Activated CD8-positive, alpha-beta T cell treated with anti-CD3 and anti-CD28 coated beads for 36 hours (primary cell): ENCODE measurements around the gene RAI1. TPM values are rescaled to one million over a fixed set of nuclear protein-coding genes. Genes with fewer than 3 reads are reported as not detected.
"Not testable (repeated sequence)": the region's sequence is repeated elsewhere in the genome, so short reads cannot be mapped to it uniquely, and the experiment has no call there.

Experiments
- ATAC-seq: fragments of 200-7000 bp; cut with Tn5 transposase; one replicate; pipeline ENCODE4 v1.10.0; 2021; ENCODE audit warnings: mild to moderate bottlenecking, moderate library complexity
- CTCF ChIA-PET: fragments of 350-600 bp; sonication (Branson Sonifier 250); formaldehyde crosslinking; loops from one replicate; lab custom pipeline; 2021; ENCODE audit warnings: antibody characterized with exemption; lab: Charles Lee
- POLR2A ChIA-PET: fragments of 350-600 bp; sonication (Branson Sonifier 250); formaldehyde crosslinking; loops from one replicate; lab custom pipeline; 2021; ENCODE audit warnings: antibody characterized with exemption; lab: Charles Lee
- DNase-seq: peaks from one replicate; pipeline ENCODE4 v3.0.0-alpha.2; 2020
- H3K27ac Mint-ChIP-seq: one replicate; pipeline ENCODE4 v1.8.0; 2021; ENCODE audit warnings: mild to moderate bottlenecking, mixed read lengths
- H3K27me3 Mint-ChIP-seq: one replicate; pipeline ENCODE4 v1.8.0; 2021; ENCODE audit warnings: mixed read lengths
- H3K36me3 Mint-ChIP-seq: one replicate; pipeline ENCODE4 v1.8.0; 2021; ENCODE audit warnings: low read depth, mixed read lengths
- H3K4me1 Mint-ChIP-seq: one replicate; pipeline ENCODE4 v1.8.0; 2021; ENCODE audit warnings: low read depth, mixed read lengths
- H3K4me3 Mint-ChIP-seq: one replicate; pipeline ENCODE4 v1.8.0; 2021; ENCODE audit warnings: mild to moderate bottlenecking, moderate library complexity, mixed read lengths
- H3K9me3 Mint-ChIP-seq: one replicate; pipeline ENCODE4 v1.8.0; 2021; ENCODE audit warnings: mixed read lengths
- CTCF ChIP-seq: fragments of 200-600 bp; IDR thresholded peaks from one replicate; pipeline ENCODE4 v1.8.0; 2022; ENCODE audit warnings: antibody characterized with exemption, mild to moderate bottlenecking
- intact Hi-C: fragments of 100-400 bp; cut with micrococcal nuclease; formaldehyde crosslinking; loops from one replicate; pipeline ENCODE4 v1.10.0; 2022
- total RNA-seq, 2 experiments: library from RNA; stranded (reverse); gene quantifications; one replicate each; pipeline ENCODE4 v1.2.3, GENCODE V29; 2021

RAI1 gene
- total RNA-seq, 2 experiments from 2014 or later, result 18.1 to 20.3 TPM

GRCh38 chr17:17676752-17677151 lies 4.5 kb upstream of the RAI1 start:
- H3K27me3 Mint-ChIP-seq, result no peaks in the 10 kb centered on the region
- POLR2A ChIA-PET, result interaction anchor here (0.7 kb wide), 1 partner anchor 18 kb away, joined by 3 read pairs; no protein-coding TSS in a partner anchor
- H3K9me3 Mint-ChIP-seq, result no peaks in the 10 kb centered on the region
- H3K4me3 Mint-ChIP-seq, result no peak overlapping the region
- CTCF ChIA-PET, result interaction anchor here (2.4 kb wide), 1 partner anchor 242 kb away, joined by 5 read pairs; no protein-coding TSS in a partner anchor
- peaks cover 26% of the 10 kb centered on the region for H3K4me1 Mint-ChIP-seq
- no peak for ATAC-seq
- no peak for TF ChIP-seq CTCF
- DNase-seq, result no peak
- no peak overlapping the region for H3K27ac Mint-ChIP-seq
- H3K36me3 Mint-ChIP-seq, result no peaks in the 10 kb centered on the region
- intact Hi-C loops, result no loop called here

GRCh38 chr17:17677299-17678040 lies 3.8 kb upstream of the RAI1 start:
- Mint-ChIP-seq H3K27me3 (no peaks in the 10 kb centered on the region), H3K27ac (no peak overlapping the region), H3K4me1 (peaks cover 23% of the 10 kb centered on the region), H3K4me3 (no peak overlapping the region), H3K36me3 (no peaks in the 10 kb centered on the region), H3K9me3 (no peaks in the 10 kb centered on the region)
- ATAC-seq, result no peak
- ChIA-PET CTCF (interaction anchor here (2.4 kb wide), 2 partner anchors 184 to 242 kb away, joined by 5 to 9 read pairs; no protein-coding TSS in a partner anchor), POLR2A (interaction anchor here (0.7 kb wide), 1 partner anchor 18 kb away, joined by 3 read pairs; no protein-coding TSS in a partner anchor)
- TF ChIP-seq CTCF, result no peak
- intact Hi-C loops, result no loop called here
- DNase-seq, result no peak

- DNase-seq, H3K27ac Mint-ChIP-seq, ATAC-seq, H3K9me3 Mint-ChIP-seq, H3K36me3 Mint-ChIP-seq, H3K4me3 Mint-ChIP-seq, H3K27me3 Mint-ChIP-seq, intact Hi-C loops, POLR2A ChIA-PET: not testable (repeated sequence)
- H3K4me1 Mint-ChIP-seq, result peaks cover 18% of the 10 kb centered on the region
- CTCF ChIA-PET, result interaction anchor here (1.9 to 2.5 kb wide), 3 partner anchors 14 to 355 kb away, joined by 5 to 10 read pairs (median 9); no protein-coding TSS in a partner anchor
Measured at GRCh38 chr17:17678063-17678699, 3.1 kb upstream of the RAI1 start.

- Mint-ChIP-seq H3K4me1 (peaks cover 27% of the 10 kb centered on the region), H3K4me3 (no peak overlapping the region), H3K9me3 (no peaks in the 10 kb centered on the region), H3K36me3 (peaks cover 2% of the 10 kb centered on the region), H3K27ac (no peak overlapping the region), H3K27me3 (no peaks in the 10 kb centered on the region)
- POLR2A ChIA-PET, result no interaction called here
- intact Hi-C loops, result no loop called here
- CTCF ChIA-PET, result interaction anchor here (1.2 to 2.5 kb wide), 9 partner anchors 11 to 354 kb away, joined by 3 to 17 read pairs (median 9); no protein-coding TSS in a partner anchor
- DNase-seq, result no peak
- no peak for ATAC-seq
- no peak for TF ChIP-seq CTCF
Measured at GRCh38 chr17:17679243-17679642, 2.0 kb upstream of the RAI1 start.

GRCh38 chr17:17679748-17680147 lies 1.5 kb upstream of the RAI1 start:
- peaks cover 30% of the 10 kb centered on the region for H3K4me1 Mint-ChIP-seq
- intact Hi-C loops, result loop anchor here (5.0 kb wide), 1 partner anchor 178 kb away; no protein-coding TSS in a partner anchor
- no peak overlapping the region for H3K27ac Mint-ChIP-seq
- DNase-seq (no peak), ATAC-seq (no peak)
- no peak overlapping the region for H3K4me3 Mint-ChIP-seq
- POLR2A ChIA-PET, result interaction anchor here (0.9 to 3.5 kb wide), 4 partner anchors 13 to 102 kb away, joined by 3 to 52 read pairs (median 3); no protein-coding TSS in a partner anchor
- CTCF ChIA-PET, result interaction anchor here (1.2 to 2.5 kb wide), 12 partner anchors 10 to 354 kb away, joined by 3 to 17 read pairs (median 7); no protein-coding TSS in a partner anchor
- TF ChIP-seq CTCF, result no peak
- peaks cover 3% of the 10 kb centered on the region for H3K36me3 Mint-ChIP-seq
- no peaks in the 10 kb centered on the region for H3K27me3 Mint-ChIP-seq
- H3K9me3 Mint-ChIP-seq, result no peaks in the 10 kb centered on the region
